HG03095 (cell line): ENCODE measurements around the gene C16orf74.

Experiments used
- ATAC-seq: cut with Tn5 transposase; IDR thresholded peaks from one replicate; pipeline ENCODE4 v1.9.1; 2021; ENCODE audit warnings: moderate library complexity; ENCODE audit not compliant: unreplicated experiment

Gene C16orf74

GRCh38 chr16:85719605-85720301, 31.1 kb downstream of the C16orf74 start:
- ATAC-seq = no peak

- ATAC-seq = no peak
These were observed 32.2 kb downstream of the C16orf74 start for GRCh38 chr16:85718682-85719081.

DNA sequence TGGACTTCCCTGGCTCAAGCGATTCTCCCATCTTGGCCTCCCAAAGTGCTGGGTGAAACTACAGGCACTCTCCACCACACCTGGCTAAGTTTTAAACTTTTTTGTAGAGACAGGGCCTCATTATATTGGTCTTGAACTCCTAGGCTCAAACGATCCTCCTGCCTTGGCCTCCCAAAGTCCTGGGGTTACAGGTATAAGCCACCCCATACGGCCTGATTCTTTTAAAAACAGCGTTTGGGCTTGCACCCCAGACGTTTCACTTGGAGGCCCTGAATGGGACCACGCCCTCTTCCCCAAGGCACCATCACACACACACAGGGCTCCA, 32.8 kb downstream of the C16orf74 start:
- ATAC-seq = no peak

DNA sequence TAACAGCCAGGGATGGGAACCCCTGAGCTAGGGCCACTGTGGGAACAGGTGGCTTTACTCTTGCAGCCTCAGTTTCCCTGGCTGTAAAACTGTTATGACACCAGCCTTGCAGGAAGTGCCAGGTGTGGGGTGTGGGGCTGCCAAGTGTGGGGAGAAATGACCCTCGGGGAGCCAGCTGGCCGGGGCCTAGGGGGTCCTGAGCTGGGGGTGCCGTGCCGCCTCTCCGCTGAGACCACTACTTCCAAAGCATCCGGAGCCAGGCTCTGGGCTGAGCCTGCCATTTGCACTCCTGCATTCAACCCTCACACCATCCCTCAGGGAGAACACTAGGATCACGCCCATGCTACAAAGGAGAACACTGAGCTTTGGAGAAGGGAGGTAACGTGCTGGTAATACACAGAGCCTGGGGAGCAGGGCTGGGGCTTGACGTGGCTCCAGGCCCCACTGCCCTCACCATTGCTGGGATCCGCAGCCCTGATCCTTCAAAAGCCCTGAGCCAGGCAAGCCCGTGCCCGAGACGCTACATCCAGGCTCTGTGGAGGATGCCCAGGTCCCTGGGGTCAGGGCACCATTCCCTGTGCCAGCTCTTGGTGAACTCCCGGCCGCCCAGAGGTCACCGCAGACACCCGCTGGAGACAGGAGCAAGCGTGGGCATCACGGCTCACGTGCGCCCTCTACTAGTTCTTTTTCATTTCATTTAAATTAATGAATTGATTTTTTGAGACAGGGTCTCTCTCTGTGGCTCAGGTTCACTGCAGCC, 33.3 kb downstream of the C16orf74 start:
- ATAC-seq = no peak

DNA sequence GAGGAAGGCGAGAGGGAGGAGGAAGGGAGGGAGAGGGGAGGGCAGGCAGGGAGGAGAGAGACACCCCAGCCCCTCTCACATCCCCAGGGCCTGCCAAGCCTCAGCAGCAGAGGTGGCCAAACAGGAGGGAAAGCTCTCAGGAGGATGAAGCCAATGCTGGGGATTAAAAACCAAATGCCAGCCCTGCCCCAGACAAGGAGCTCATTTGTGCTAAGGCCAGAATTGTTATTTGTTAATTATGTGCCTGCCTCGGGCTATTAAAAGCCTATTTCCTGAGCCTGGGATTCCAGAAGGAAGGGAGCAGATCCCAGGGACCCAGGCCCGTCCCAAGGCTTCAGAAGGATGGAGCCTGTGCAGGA, 34.2 kb downstream of the C16orf74 start:
- no peak for ATAC-seq

DNA sequence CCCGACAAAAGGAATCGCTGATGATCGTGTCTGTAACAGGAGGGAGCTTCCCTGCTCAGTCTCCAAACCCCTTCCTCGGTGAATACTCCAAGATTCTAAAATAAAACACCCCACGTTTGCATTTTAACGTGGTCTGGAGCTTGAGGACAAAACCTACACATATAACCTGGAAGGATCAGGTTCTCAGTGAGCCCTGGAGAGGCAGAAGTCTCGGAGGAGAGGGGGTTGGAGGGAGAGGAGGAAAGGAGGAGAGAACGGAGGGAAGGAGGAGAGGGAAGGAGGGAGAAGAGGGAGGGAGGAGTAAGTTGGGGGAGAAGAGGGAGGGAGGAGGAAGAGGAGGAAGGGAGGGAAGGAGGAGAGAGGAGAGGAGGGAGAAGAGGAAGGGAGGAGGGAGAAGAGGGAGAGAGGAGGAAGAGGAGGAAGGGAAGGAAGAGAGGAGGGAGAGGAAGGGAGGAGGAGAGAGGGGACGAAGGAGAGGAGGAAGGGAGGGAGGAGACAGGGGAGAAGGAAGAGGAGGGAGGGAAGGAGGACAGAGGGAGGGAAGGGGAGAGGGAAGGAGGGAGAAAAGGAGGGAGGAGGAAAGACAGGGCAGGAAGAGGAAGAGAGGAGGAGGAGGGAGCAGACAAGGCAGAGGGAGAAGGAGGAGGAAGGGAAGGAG, 34.7 kb downstream of the C16orf74 start:
- ATAC-seq = no peak

GRCh38 chr16:85715169-85716021, 35.5 kb downstream of the C16orf74 start:
- no peak for ATAC-seq

DNA sequence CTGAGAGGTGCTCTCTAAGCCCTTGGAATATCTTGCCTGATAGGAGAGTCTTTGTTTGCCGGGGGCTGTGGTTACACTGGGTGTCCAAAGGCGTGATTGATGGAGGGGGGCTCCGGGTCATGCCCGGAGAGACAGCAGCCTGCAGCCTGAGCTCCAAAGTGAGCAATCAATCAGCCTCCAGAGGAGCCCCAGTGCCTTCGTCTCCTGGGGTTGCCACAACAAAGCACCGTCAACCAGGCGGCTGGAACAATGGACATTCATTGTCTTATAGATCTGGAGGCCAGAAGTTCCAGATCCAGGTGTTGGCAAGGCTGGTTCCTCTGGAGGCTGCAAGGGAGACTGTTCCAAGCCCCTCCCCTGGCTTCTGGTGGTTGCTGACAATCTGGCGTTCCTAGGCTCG, 38.1 kb downstream of the C16orf74 start:
- no peak for ATAC-seq

GRCh38 chr16:85711982-85712587, 38.8 kb downstream of the C16orf74 start:
- ATAC-seq = no peak

DNA sequence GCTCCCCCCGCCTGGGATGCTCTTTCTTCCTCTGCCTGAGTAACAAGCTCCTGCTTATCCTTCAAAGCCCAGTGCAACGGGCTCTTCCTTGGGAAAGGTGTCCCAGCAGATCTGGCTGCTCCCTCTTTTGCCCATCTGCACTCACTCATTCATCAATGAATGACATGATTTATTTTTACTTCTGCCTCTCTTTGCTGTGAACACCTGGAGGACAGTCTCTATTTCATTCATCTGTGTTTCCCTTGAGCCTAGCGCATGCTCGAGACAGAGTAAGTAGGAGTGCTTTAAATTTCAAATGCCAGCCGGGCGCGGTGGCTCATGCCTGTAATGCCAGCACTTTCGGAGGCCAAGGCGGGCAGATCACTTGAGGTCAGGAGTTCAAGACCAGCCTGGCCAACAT, 40.2 kb downstream of the C16orf74 start:
- no peak for ATAC-seq

DNA sequence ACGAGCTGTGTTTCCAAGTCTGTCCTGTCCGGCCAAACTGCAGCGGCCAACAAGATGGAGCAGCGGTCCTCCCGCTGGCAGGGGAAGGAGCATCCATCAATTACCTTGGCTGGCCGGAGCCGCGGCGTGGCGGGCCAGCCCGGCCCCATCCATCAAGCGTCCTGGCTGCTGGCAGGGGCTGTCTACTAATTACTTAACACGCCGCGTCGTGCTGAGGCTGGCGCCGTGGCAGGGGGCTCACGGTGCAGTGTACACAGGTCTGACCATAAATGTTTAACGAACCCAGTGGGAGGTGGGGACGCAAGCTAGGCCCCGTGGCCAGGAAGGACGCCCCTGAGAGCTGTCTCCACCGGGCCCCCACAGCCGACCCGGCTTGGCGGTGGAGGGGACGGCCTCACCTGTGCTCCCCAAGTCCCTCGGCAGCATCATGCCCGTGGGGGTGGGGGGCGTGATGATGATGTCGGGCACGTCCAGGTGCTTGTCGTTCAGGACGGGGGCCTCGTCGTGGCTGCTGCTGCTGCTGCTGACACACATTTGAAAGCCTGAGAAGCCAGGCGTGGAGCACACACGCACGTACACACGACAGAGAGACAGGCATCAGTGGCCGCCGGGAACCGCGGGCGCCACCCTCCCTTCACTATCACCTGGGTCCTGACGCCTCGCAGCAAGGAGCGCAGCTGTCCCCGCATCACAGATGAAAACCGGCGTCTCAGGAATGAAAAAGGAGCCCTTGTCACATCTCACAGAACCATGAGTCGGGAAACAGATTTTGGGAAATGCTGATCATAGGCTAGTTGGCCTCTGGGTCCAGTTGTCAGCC, 40.9 kb downstream of the C16orf74 start:
- no peak for ATAC-seq

GRCh38 chr16:85708338-85708737, 42.6 kb downstream of the C16orf74 start:
- ATAC-seq = no peak

DNA sequence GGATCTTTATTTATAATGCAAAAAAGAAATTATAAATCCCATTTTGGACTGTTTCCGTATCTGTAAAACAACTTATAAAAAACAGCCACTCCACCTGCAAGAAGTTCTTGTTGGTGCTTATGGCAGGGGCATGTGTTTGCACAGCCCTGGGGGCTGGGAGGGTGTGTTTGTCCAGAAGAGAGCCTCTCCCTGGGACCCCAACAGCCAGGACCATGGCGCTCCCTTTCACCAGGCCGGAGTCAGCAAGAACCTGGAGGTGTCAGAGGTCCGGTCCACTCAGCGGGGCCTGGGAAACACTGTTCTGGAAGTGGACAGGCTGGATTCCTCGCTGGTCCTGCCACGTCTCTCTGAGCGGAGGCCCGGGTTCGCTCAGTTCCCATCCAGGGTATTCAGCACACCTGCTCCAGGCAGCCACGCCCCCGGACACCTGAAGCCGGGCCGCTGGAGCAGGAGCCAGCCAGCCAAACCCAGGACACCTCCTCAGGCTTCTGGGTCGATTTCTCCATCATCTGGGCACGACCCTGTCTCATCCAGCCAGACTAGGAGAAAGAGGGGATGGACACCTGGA, 43.3 kb downstream of the C16orf74 start:
- ATAC-seq = no peak

- no peak for ATAC-seq
These were observed 44.4 kb downstream of the C16orf74 start for GRCh38 chr16:85706449-85707034.

DNA sequence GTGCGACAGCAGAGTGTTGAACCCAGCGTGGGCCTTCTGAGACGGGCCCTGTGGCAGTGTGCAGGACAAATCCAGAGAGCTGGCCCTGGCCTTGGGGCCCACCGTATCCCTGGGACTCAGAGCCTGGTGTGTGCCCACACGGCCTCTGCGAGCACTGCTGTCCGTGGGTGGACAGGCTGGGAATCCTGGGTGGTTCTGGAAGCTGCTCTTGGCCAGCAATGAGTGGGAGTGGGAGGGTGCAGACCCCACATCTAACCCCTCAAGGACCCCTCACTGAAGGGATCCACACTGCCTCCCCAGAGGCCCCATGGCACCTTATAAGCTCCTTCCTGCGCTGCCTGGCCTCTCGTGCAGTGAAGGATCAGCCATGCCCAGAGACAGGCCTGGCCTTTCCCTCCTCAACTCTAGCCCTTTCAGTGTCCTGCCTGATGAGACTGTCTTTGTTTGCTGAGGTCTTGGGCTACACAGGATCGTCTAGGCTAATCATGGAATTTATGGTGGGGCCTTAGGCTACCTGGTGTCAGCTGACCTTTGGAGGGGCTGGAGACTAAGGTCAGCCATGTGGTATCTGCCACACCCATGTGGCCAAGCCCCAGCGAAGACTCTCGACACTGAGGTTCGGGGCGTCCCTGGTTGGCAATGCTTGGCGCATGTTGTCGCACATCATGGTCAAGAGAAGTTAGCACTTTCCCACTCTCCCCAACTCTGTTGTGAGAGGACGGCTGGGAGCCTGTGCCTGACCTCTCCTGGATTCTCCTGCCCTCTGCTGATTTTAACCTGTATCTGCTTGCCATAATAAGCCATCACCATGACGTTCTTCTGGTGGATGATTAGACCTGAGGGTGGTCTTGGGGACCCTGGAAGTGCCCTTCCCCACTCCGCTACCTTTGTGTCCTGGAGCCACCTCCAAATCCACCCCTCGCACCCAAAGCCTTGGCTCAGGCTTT, 45.7 kb downstream of the C16orf74 start:
- no peak for ATAC-seq

DNA sequence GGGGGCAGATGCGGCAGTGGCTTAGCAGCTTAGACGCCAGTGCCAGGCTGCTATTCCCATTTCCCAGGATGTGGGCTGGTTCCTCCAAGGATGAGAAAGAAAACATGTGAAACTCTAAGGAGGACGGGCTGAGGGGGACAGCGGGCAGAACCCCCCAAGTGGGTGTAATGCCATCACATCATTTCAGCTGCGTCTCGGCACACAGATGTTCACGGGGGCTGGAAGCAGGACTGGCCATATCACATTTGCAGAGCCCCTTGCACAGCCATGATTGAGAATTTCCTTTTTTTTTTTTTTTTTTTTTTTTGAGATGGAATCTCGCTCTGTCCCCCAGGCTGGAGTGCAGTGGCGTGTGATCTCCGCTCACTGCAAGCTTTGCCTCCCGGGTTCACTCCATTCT, 46.9 kb downstream of the C16orf74 start:
- no peak for ATAC-seq

- no peak for ATAC-seq
These were observed 51.3 kb downstream of the C16orf74 start for GRCh38 chr16:85699628-85700027.

DNA sequence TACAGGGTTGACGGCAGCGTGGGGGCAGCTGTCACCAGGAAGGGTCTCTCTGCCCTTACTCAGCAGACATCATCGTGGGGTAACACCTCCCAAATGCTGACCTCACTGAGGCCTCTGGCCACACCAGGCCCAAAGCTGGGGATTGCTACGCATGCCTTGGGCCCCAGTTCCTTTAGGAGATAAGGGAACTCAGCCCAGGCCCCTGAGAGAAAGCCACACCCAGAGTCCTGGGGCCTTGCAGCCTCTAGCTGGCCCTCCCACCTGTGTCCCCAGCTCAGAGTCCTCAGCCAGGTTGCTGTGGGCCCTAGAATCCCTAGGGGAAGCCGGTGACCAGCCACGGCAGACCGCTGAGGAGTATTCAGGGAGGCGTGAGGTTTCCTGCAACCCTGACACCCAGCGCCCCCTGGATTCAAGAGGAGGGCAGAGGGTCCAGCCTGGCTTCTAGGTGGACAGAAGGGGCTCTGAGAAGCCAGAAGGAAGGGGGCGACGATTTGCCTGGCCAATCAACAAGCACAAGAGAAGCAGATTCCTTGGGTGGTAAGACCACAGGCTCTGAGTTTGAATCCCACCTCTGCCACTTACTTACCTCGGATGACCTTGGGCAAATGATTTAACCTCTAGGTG, 51.8 kb downstream of the C16orf74 start:
- ATAC-seq = no peak
